Cardiac muscle cell (in vitro differentiated cells and primary cell): ENCODE results near the gene LRCOL1. TPM values are rescaled to one million over a fixed set of nuclear protein-coding genes. Genes with fewer than 3 reads are reported as not detected.

ENCODE experiments used
- DNase-seq, 2 donors: peaks; one replicate each; pipeline versions ENCODE4 v3.0.0 to v3.0.0-alpha.2; 2010 to 2017; ENCODE audit warnings: low read depth in 1 of 2, low spot score in 1 of 2
- H3K27ac ChIP-seq: fragments of 200-600 bp; sonication (generic); 2 replicates; pipeline ENCODE4 v1.5.1; 2016
- H3K27me3 ChIP-seq: fragments of 200-600 bp; sonication (generic); 2 replicates; pipeline ENCODE4 v1.6.0; 2016; ENCODE audit warnings: control low read depth
- H3K36me3 ChIP-seq: fragments of 200-600 bp; sonication (generic); 2 replicates; pipeline ENCODE4 v1.5.1; 2016; ENCODE audit warnings: control low read depth
- H3K4me1 ChIP-seq: fragments of 200-600 bp; sonication (generic); 2 replicates; pipeline ENCODE4 v1.8.1; 2017; ENCODE audit warnings: low read depth, mild to moderate bottlenecking, mixed run types
- H3K4me3 ChIP-seq: fragments of 200-600 bp; sonication (generic); 2 replicates; pipeline ENCODE4 v1.5.1; 2016; ENCODE audit warnings: mild to moderate bottlenecking
- H3K9me3 ChIP-seq: fragments of 200-600 bp; sonication (generic); 2 replicates; pipeline ENCODE4 v1.5.1; 2017; ENCODE audit warnings: low read depth, mild to moderate bottlenecking, control low read depth
- CTCF ChIP-seq: IDR thresholded peaks from 2 replicates; pipeline ENCODE4 v1.5.1; 2012; ENCODE audit warnings: low read depth, mild to moderate bottlenecking, low read length
- polyA plus RNA-seq: library from polyadenylated mRNA; unstranded; fragments of >200 nt; fragmentation: Nextera tagmentation; extraction: Ambion mirVana; gene quantifications from 2 replicates; pipeline ENCODE4 v1.2.1, GENCODE V29; 2016
- total RNA-seq: library from RNA; depleted of rRNA; stranded (reverse); fragments of >200 nt; gene quantifications from 2 replicates; pipeline ENCODE4 v1.2.3, GENCODE V29; 2016

Gene LRCOL1
- total and polyA plus RNA-seq, 2 experiments from 2014 or later: not detected

DNA sequence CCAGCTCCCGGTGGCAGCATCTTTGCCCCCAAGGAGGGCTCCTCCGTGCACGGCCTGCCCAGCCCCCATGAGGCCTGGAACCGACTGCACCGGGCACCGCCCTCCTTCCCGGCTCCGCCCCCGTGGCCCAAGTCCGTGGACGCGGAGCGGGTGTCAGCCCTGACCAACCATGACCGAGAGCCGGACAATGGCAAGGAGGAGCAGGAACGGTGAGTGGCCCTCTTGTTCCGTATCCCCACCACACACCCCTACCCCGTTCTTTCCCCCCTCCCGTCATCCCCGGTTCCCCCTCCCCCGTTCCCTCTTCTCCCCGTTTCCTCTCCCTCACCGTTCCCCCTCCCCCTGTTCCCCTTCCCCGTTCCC is 28.3 kb downstream of the LRCOL1 start:
- no peak overlapping the region for H3K4me3 ChIP-seq
- DNase-seq: no peak
- no peak for TF ChIP-seq CTCF

GRCh38 chr12:132581348-132582057 is 28.9 kb downstream of the LRCOL1 start:
- Histone ChIP-seq H3K27me3 (peaks cover 57% of the 10 kb centered on the region), H3K36me3 (peaks cover 13% of the 10 kb centered on the region), H3K4me1 (no peaks in the 10 kb centered on the region), H3K9me3 (no peaks in the 10 kb centered on the region), H3K4me3 (no peak overlapping the region), H3K27ac (no peak overlapping the region)
- no peak for DNase-seq
- TF ChIP-seq CTCF: no peak

More for the DNA sequence above, 28.3 kb downstream of the LRCOL1 start:
- Histone ChIP-seq H3K36me3 (peaks cover 7% of the 10 kb centered on the region), H3K27me3 (peaks cover 62% of the 10 kb centered on the region), H3K27ac (no peak overlapping the region), H3K4me1 (no peaks in the 10 kb centered on the region), H3K9me3 (no peaks in the 10 kb centered on the region)

DNA sequence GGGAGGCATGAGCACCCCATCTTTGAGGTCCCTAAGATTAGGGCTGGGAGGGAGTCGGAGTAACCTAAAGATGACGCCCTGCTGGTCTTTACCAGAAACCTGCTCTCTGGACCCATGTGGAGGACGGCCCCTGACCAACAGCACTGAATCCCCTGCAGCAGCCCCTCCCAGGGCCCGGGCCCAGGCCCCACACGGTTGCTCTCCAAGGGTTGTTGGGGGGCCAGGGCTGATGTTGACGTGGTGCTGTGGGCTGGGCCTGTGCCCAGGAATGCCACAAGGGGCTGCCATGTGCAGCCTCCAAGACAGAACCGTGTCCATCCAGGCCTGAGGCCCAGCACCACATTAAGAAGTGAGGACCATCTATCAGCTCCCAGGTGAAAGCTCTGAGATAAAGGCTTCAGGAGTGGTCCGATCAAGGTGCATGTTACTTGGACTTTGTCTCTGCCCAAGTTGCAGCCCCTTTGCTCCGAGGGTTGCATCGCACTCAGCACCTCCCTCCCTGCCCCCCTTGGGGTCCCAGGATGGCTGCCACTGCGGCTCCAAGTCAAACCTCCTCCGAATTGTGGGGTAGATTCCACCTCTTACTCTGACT is 29.6 kb downstream of the LRCOL1 start:
- Histone ChIP-seq H3K9me3 (no peaks in the 10 kb centered on the region), H3K27me3 (peaks cover 50% of the 10 kb centered on the region), H3K4me3 (no peak overlapping the region), H3K27ac (no peak overlapping the region), H3K36me3 (peaks cover 15% of the 10 kb centered on the region), H3K4me1 (no peaks in the 10 kb centered on the region)
- no peak for DNase-seq
- TF ChIP-seq CTCF: no peak

- TF ChIP-seq CTCF: no peak
- DNase-seq: no peak
- H3K4me1 ChIP-seq: no peaks in the 10 kb centered on the region
Observed at GRCh38 chr12:132579744-132580143, 30.6 kb downstream of the LRCOL1 start.

DNA sequence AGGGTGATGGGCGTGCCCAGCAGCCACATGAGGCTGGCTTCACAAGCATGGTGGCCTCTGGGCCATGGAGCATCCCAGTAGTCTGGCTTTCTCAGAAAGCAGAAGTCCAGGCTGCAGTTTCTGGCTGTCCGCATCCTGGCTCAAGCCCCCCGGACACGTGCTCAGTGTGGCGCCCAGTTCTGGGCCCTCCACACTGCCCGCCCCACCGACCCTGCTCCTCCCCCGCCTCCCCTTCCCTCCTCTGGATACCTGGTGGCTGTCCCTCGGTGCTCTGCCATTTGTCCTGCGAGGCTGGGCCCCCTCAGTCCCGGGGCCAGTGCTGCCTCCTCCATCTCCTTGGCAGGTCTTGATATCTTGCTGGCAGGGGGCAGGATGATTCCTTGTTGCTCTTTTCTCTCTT is 31.6 kb downstream of the LRCOL1 start:
- Histone ChIP-seq H3K4me1 (no peaks in the 10 kb centered on the region), H3K27me3 (peaks cover 30% of the 10 kb centered on the region), H3K9me3 (no peaks in the 10 kb centered on the region), H3K36me3 (peaks cover 22% of the 10 kb centered on the region), H3K4me3 (no peak overlapping the region), H3K27ac (no peak overlapping the region)
- no peak for TF ChIP-seq CTCF
- no peak for DNase-seq

More at GRCh38 chr12:132579744-132580143, 30.6 kb downstream of the LRCOL1 start:
- no peaks in the 10 kb centered on the region for H3K9me3 ChIP-seq
- H3K27ac ChIP-seq: no peak overlapping the region
- peaks cover 39% of the 10 kb centered on the region for H3K27me3 ChIP-seq
- peaks cover 16% of the 10 kb centered on the region for H3K36me3 ChIP-seq
- H3K4me3 ChIP-seq: no peak overlapping the region
